DMS79 treated with DMSO at 0.1 percent for 48 hours (cell line): ENCODE measurements around the gene ACKR3.

ENCODE experiments used
- DNase-seq: peaks from one replicate; lab custom pipeline; 2025; lab: John Stamatoyannopoulos, UW

The ACKR3 gene

DNA sequence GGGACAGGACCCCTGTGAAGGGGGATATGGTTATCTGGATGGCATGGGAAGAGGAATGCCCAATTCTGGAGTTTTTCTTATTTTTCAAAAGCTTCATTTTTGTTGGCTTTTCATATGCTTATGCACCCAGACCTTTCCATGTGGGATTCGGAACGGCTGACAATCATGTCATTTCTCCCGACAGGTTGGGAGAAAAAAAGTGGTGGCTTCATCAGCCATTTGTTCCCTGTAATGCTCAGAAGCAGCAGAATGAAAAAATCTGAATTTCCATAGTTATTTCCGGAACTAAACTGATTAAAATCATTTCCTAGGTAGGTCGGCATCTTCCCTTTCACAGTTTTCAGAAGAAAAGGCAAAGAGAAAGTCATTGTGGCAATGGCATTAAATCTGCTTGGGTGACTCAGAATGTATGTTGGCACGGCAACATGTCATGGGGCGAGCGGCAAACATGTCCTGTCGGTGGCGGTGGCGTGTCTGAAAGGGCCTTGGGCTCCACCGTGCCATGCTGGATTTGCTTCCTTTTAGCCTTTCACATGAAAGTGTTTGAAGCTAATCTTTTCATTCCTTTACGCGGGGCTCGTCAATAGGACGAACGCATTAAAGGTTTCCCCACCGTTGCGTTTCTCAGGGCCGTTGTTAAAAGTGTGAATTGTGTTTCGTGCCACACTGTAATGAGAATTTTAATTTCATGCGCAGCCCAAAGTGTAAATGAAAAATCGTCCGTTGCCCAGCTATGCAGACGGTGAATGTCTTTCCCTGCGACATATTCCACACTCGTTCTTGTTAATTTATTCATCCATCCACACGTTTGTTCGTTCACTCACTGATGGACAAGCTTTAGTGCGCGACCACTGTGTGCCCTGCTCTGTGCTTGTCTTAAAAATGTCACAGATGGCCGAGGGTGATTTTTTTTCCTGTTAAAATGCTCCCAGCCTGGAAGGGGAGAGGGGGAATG, 18.5 kb downstream of the ACKR3 start:
- DNase-seq: no peak

DNA sequence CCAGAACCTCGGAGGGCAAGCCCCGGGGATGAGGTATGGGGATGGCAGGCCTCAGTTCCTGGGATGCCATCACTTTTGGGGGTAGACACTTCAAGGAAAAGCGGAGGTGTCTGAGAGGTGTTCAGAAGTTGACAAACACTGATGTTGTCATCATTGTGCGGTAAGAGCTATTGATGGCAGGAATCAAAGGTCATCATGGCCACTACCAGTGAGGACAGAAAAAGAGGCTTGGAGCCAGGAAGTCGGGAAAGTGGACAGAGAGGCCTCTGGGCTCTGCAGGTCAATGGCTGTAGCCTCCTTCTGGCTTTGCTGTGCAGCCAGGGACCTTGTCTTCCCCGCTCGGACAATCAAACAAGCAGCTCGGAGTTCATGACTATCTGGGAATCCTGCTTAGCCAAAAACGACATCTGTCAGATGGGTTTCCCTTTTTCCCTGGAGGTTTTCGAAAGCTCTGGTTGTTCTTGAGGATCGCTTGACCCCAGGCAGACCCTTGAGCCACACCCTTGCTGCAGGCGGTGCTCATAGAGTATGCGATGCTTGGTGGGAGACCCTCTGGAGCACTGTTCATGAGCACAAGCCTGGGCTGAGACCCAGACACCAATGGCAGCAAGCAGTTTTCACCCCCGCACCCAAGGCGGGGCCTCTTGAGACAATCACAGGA, 19.4 kb downstream of the ACKR3 start:
- no peak for DNase-seq

DNA sequence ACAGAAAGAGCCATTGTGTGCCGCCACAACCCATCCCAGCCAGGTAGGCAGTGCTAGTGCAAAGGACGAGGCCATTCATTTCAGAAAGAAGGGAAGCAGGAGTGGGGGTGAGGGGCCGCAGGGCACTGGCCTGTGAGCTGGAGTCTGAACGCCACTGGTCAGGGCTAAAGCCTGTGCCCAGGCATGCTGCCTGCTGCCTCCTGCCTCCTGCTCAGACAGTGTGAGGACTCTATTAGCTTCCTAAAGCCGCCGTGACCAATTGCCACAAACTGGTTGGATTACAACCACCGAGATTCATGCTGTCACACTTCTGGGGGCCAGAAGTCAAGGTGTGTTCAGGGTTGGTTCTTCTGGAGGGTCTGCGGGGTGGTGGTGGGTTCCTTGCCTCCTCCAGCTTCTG, 21.2 kb downstream of the ACKR3 start:
- DNase-seq: no peak

DNA sequence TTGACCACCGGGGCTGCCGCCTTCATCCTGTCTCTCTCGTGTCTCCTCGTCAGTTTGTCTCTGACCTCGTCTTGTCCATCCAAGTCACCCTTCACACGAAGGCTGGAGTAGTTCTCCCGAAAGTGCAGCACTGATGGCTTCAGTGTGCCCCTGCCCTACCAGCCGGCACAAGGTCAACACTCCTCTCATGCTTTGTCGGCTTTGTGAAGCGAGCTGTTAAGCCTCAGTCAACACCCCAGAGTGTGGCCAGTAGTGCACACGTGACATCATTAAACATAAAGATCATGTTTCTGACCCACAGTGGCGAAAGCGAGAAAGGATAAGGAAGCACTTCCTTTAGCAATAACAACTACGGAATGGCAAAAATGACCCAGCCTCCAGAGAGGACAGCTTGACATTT, 23.2 kb downstream of the ACKR3 start:
- DNase-seq: no peak

DNA sequence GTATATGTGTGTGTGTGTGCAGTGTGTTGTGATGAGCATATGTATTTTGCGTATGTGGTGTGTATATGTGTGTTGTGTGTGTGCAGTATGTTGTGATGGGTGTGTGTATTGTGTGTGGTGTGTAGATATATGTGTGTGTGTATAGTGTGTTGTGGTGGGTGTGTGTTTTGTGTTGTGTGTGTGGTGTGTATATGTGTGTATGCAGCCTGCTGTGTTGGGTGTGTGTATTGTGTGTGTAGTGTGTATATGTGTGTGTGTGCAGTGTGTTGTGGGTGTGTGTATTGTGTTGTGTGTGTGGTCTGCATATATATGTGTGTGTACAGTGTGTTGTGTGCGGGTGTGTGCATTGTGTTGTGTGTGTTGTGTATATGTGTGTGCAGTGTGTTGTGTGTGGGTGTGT, 23.9 kb downstream of the ACKR3 start:
- DNase-seq: no peak

DNA sequence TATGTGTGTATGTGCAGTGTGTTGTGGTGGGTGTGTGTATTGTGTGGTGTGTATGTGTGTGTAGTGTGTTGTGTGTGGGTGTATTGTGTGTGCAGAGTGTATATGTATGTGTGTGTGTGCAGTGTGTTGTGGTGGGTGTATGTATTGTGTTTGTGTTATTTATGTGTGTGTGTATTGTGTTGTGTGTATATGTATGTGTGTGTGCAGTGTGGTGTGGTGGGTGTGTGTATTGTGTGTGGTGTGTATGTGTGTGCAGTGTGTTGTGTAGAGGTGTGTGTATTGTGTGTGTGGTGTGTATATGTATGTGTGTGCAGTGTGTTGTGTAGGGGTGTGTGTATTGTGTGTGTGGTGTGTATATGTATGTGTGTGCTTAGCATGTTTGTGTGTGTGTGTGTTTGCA, 24.3 kb downstream of the ACKR3 start:
- no peak for DNase-seq

DNA sequence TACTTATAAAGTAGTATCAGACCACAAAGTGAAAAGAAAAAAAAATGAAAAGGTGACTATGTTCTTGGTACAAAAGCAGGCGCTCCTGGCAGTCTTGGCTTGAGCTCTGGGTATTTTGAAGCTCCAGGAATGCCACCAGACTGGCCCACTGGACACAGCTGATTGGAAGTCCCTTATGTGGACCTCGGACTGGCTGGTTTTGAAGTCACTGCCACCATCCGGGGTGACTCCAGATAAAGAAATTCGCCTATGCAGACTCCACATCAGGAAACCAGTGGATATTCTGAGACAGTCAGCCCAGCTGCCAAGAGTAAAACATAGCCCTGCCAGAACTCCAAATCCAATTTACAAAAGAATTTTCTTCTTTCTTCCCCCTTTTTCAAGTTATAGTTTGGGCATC, 28.0 kb downstream of the ACKR3 start:
- no peak for DNase-seq

DNA sequence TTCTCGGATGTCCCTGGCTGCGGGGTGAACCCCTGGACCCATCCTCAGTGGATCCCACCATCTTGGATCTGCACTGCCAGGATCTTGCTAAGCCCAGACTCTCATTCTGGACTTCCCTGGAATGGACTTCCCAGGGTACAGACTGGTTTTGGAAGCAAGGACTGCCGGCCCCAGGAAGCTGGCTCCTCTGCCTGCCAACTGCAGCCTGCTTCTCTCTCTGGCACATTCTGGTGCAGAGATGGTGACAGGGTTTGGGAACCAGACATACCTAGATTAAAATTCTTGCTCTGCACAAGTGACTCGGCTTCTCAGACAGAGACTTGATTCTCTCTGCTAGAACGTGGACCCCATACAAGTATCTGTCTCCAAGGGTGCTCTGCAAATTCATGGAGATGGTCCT, 29.4 kb downstream of the ACKR3 start:
- no peak for DNase-seq

DNA sequence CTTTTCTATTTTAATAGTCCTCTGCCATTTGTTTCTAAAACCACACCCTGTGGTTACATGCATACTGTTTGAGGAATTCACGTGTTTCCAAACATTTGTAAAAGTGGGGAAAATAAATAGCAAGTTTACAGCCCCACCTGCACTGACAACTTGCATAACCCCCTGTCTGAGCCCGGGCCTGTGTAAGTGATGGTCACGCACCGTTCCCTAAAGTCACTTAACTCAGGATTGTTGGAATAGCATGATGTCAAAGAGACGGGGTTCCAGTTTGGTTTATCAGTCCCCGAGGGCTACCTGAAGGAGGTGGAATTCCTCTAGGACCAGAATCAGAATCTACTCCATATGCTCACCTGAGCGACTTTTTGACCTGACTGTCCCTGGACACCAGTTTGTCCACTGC, 30.5 kb downstream of the ACKR3 start:
- no peak for DNase-seq

DNA sequence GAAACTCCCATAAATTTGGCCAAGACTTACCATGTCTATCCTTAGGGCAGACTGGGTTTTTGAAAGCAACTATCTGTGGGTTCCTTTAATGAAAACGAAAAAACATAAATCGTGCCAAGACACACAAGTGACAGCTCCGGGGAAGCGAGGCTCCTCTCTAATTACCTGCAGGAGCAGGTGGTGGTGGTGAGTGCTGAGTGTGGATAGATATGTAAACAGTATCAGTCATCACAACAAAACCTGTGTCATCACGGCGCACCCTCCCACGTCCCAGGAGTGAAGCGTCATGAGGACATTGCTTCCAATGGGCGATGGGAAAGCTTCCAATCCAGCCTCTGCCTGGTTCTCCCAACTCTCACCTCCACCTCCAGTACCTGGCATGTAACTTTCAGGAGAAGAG, 31.3 kb downstream of the ACKR3 start:
- peak; percentile 22 for DNase-seq

DNA sequence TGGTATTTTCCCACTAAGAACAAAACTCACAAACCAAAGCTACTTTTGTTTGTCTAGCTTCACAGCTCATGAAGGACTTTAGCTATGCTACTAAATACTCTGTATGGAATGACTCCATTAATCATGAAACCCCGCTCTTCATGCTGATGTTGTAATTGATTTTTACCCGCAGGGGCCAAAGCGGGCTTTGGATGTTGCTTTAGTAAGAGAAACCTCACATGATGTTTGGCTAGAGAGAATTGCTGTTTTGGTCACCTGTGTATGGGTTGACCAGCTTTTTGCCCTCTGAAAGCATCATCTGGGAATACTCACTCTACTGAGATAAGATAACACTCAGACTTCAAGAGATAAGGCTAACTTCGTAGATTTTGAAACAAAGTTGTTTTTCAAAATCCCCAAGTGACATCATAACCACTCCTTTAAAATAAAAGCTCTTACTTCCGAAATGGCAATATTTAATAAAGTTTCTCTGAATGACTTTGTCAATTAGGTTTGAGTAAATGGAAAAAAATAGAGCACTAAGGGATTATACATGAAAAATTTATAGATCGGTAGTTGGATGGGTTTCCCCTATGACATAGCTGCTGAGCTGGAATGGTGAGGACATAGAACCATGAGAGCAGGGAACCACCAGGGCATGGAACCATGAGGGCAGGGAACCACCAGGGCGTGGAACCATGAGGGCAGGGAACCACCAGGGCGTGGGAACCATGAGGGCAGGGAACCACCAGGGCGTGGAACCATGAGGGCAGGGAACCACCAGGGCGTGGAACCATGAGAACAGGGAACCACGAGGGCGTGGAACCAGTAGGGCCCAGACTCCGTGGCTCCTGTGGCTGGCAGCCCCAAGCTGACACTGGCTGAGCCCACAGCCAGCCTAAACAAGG, 31.9 kb downstream of the ACKR3 start:
- DNase-seq: no peak

DNA sequence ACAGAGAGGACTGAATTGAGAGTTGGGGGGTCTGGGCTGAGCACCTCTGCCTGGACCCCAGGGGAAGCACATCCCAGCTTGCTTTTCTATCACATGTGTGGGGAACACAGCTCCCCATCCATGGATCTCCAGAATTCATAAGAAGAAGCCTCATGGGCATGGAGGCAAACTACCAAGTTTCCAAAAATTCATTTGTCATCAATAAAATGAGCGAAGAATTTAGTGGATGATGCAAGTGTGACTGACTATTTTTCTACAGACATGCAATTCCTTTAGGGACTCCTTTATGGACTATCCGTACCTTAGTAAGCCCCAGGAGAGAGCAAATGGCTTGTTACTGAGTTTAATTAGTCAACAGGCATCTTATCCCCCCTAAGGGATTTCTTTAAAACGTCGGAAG, 33.1 kb downstream of the ACKR3 start:
- DNase-seq: no peak

DNA sequence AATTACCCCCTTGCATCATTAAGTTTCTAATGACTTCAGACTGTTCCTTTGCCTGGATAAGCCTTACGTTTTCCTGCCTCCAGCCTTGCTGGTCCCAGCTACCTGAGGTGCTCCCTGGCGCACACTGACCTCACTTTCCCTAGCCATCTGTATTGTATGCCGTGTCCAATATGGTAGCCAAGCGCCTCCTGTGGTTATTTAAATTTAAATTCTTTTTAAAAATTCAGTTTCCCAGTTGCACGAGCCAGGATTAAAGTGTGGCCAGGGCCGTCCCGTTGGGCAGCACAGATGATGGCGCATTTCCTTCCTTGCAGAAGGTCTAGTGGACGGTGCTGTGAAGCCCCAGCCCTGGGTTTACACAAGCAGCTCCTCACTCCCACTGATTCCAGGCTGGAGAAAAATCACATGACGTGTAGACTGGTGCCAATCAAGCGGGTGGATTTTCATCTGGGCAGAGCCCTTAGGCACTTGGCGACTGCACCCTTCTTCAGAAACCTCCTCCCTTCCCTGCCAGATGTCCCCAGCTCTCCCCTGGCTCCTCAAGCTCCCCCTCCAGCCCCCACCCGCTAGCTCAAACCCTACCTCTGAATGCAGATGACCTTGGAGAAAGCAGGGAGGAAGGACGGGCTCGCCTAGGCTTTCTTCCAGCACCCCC, 33.9 kb downstream of the ACKR3 start:
- DNase-seq: no peak

DNA sequence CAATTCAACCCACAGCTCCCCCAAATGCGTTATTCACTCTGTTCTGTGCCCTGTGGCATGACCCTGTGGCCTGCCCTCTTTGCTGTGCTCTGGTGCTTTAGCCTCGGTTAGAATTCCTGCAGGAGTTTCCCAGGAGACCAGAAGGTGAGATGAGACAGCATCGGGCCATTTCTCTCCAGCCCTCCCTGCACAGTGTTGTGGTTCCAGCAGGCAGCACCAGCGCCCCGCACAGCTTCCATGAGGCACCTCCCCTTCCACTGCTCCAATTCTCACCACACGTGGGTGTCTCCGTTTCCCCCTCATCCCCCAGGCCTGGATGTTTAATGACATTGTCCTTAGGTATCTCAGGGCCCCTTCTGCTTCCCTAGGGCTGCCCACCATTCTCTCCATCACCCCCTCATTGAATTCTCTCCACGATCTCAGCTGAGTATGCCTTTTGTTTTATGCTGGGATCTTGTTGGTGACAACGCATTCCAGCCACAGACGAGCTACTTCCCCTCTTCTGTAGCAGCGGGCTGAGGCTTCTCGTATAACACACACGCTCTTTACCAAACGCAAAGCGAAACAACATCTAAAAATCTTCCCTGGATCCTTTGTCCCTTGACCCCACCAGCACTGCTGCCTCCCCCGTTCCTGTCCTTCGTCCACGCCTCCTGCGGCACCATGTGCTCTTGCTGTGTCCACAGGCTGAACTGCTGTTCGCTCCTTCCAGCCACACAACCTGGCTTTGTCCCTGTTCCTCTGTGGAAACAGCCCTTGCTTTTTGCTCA, 35.1 kb downstream of the ACKR3 start:
- DNase-seq: no peak

DNA sequence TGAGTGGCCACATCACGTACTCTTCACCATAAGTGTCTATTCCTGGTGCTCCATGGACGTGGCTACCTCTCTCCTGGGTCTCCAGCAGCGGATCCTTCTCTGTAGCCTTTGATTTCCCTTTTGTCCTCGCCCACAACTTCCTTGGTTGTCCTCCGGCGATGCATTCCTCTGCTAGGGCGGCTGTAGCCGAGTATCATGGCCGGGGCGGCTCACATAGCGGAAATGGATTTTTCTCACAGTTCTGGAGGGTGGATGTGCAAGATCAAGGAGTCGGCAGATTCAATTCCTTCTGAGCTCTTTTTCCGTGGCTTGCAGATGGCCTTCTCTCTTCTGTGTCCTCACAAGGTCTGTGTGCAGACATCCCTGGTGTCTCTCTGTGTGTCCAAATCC, 35.7 kb downstream of the ACKR3 start:
- DNase-seq: no peak

DNA sequence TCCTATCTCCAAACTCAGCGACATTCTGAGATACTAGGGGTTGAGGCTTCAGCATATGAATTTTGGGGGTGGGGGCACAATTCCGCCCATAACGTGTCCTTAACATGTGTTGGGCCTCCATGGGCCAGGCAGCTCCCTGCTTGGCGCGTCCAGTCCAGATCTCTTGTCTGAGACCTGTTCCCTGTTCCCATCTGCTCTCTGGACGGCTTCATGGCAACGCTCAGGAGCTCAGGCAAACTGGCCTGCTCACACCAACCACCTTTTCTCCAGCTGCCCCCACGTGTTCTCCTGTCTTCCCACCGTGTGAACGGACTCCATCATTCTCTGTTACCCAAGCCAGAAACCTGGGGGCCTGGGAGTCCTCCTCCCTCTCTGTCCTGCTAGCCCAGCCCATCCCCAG, 36.4 kb downstream of the ACKR3 start:
- no peak for DNase-seq

DNA sequence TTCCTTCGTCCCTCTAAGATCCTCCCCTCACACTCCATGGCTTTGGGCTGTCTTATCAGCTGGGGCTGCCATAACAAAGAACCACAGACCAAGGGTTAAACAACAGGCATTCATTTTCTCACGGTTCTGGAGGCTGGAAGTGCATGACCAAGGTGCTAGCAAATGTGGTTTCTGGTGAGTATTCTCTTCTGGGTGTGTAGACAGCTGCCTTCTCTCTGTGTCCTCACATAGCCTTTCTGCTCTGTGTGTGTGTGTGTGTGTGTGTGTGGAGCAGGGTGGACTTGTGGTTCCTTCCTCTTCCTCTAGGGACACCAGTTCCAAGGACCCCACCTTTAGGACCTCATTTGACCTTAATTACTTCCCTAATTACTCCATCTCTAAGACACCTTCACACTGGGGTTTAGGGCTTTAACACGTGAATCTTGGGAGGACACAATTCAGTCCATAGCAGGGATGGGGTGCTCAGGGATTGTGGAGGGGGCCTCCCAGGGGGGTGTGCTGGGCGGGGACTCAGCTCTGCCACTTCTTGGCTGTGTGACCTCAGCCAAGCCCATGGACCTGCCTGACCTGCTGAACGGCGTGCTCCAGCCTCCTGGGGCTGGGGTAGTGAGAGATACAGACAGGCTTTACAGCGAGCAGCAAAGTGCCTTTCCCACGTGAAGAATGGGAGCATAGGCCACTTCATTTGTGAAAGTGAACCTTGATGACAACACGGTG, 38.0 kb downstream of the ACKR3 start:
- DNase-seq: no peak

DNA sequence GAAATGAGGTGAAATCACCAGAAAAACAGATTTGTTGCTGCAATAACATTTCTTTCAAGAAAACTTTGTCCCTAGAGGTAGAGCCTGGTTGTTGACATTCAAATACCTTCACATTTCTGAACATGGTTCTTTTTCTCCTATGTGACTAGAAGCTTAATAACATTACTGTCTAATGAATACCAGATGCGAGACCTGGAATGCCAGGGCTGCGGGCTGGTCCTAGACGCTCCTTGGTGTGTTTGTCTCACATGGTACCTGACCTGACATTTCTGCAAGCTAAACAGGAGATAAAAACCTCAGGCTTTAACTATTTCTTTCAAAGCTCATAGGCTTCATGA, 38.5 kb downstream of the ACKR3 start:
- no peak for DNase-seq

DNA sequence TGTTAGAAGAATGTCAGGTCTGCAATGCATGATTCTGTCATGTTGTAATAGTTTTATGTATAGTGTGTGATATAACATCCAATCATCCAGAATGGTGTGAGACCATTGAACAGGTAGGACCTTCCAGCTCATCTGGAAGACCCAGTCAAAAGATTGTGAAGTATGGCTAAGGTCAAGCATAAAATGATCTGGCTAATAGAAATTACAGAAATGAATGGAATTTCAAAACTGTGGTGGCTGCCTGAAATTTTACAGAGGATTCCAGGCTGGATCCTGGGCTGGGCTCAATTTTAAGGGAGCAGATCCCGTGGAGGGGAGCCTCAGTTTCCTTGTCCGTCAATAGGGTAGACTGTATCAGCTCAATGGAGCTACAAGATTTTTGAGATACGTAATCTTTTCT, 39.1 kb downstream of the ACKR3 start:
- DNase-seq: no peak

DNA sequence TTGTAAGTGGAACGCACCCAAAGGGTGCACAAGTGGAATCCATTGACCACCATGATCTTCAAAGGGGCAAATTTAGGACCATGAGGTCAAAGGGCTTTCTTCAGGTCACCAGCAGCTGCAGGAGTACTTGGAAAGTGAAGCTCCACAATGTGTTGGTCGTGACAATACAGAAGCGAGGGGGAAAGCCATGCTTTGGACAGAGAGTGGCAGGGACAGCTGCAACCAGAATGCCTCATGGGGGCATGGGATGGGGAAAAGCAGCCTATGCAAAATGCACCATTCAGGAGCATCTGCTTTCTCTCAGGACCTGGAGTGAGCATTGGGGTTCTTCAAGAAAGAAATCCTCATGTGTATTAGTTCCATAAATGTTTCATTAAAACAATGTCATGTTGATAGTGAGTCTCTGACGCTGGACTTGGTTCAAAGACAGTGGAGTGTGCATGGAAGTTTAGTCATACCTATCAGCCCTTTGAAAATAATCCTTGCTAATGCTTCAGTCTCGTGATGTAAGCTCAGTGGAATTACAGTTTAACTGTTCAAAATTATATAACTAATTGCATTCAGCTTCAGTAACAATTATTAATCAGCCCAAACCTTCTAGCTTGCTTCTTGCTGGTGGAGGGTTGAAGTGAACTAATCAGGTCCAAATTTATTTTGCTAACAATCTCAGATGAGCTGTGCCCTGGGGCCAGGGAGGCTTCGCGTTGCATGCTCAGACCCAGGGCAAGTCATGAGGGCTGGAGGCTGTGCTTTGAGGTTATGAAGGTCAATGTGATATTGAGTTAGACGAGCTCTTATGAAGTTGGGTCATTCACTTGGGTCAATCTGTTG, 41.6 kb downstream of the ACKR3 start:
- no peak for DNase-seq
